NK-92 (cell line): Measurements from ENCODE around the gene DAAM1.

Source experiments
- DNase-seq: peaks from one replicate; lab custom pipeline; 2025; ENCODE audit not compliant: unreplicated experiment; lab: John Stamatoyannopoulos, UW

DAAM1 gene

GRCh38 chr14:59337141-59337611 lies 148.7 kb downstream of the DAAM1 start:
- DNase-seq, result no peak

GRCh38 chr14:59338761-59339160 lies 150.3 kb downstream of the DAAM1 start:
- DNase-seq, result no peak

GRCh38 chr14:59339524-59340330 lies 151.3 kb downstream of the DAAM1 start:
- no peak for DNase-seq

DNA sequence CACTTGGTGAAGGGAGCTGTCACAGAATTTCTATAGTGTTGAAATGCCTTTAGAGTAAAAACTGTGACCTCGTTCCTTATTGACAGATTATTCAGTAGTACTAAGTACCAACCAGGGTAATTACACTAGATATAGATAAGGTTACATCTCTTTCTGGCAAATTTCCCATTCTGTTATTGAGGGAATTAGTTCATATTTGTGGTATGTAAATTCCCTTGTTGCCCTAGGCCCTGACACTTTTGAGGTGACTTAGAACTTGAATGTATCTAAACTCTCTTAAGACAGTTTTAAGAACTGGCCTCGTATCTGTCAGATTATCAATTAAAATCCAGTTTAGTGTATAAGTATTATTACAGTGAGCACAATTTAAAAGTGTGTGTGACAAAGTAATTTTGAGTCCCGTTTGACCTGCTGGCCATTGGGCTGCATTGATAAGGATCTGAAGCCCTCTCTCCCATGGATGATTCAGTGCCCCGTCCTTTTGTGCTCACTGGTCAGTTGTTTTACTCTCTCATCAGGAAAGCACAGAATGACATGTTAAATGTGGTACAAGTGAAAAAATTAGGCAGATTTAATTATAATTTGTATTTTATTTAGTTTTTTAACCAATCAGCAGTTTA lies 153.5 kb downstream of the DAAM1 start:
- no peak for DNase-seq

DNA sequence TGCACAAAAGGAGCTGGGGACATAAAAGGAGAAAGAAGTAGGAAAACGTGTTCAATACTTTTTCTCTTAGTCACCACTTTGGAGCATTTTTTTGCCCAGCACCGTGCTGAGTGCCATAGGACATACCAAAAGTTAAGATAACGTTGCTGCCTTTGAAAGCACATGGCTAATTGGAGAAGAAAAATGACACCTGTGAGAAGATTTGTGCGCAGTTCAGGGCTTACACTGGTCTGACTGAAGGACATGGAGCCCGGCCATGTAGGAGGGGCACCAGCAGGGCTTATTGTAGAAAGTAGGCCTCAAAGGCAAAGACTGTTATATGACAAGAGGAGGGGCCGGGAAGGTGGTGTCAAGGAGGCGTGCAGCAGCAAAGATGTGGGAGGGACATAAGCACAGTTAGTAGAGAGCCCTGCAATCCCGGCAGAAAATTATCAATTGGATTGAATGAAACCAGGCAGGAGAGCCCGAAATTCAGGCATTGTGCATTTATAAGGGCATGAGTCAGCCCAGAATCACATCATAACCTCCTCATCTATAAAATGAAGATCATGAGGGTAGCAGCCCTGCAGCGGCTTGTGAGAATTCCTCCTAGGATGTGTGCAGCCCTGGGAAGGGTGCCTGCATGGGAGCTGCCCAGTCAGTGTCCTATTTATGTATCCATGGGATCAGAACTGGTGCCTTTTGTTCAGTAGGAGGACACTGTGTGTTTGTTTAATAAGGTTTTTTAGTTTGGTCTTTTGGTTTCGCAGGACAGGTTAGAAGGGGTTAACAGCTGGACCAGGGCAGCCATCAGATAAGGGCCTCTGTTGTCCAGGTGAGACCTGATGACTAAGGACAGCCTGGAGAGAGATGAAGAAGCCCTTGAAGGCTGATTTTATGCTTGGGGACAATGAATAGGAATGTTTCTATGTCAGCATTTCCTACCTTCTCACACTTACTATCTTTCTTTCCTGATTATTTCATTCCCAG lies 154.3 kb downstream of the DAAM1 start:
- no peak for DNase-seq

DNA sequence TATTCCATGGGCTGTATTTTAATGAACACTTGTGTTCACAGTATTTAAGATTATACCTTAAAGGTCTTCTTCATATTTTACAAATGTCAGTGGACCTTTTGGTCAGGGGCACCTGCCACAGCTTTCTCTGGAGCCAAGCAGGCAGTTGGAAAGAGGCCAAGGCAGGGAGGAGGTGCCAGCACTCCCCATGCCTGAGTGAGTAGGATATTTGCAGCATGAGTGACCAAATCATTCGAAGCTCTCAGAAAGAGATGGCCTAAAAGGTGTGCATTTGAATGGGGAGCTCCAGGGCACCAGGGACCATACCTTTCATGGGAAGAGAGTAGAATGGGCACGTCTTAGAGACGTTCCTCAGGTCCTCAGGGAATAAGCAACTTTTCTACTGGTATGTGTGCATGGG lies 155.1 kb downstream of the DAAM1 start:
- no peak for DNase-seq

DNA sequence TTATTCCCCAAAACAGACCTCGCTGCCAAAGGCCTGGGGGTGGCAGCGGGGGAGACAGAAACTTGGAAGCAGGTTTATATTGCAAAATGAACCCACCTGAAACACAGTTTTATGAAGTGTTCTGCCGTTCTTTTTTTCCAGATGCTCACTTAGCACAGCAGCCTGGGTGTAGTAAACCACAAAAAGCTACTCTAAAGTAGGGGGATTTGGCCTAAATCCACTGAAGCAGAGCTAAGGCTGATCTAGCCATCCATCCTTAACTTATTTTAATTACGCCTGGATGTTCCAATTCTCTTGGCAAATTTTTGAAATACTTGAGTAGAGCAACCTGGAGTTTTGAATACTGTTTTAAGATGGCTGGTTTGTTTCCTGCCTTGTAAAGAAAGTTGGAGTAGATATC lies 155.5 kb downstream of the DAAM1 start:
- DNase-seq, result no peak

DNA sequence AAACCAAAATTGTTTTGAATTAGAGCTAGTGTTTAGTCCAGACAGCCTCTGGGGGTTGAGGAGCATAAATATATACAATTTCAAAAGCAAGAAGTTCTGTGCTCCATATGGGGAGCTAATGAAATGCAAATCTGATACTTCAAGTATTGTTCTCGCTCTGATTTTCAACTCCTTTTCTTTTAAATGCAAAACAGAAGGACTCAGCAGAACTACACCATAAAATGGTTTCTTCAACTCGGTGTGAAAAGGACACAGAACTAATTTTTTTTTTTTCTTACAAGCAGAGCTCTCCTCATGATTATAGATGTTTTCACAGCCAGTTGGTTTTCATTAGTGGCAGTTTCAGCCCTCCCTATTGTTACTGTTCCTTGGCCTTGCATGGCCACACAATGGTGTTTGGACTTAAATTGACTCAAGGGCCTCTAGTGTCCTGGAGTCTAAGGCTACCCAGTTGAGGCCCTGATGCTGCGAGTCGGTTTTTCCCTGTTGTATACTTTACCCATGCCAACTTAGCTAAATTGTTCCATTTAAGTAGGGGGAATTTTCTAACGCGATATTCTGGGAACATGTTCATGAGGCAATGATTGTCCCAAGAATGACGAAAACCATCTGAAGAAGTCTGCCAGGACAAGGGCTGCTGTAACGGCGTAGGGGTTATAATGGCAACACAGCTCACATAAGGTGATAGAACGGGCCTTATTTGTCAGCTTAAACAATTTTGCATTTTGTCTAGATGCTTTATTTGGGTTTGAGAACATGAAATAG lies 156.4 kb downstream of the DAAM1 start:
- DNase-seq, result no peak

GRCh38 chr14:59346329-59346728 lies 157.9 kb downstream of the DAAM1 start:
- DNase-seq, result no peak

DNA sequence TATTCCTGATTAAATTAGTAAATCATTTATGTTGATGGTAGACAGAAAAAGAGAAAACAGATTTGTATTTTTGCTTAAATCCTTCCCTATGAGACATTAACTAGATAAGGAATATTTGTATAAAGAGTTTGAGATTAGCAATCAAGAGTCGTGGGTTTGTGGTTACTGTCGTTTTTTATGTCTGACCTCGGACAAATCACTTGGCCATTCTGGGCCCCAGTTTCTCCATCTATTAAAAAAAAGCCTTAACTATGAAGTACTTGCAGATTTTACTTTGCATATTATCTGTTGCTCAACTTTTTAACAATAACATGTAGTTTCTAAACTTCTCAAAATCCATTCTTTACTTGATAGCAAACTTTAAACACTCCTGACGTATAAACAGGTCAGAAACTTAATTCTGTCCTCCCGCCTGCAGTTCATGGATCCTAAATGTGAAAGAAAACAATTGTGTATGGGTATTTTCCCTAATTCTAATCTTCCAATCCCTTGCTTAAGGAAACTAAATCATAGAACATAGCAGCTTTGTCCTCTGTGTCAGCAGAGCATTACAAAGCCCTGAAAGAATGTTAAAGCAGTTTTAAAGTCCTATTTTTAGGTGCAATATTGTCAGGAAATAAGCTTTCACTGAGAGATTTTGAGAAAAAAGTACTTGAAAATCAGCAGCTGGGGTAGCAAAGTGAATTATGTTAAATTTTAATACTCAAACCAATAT lies 158.5 kb downstream of the DAAM1 start:
- no peak for DNase-seq

DNA sequence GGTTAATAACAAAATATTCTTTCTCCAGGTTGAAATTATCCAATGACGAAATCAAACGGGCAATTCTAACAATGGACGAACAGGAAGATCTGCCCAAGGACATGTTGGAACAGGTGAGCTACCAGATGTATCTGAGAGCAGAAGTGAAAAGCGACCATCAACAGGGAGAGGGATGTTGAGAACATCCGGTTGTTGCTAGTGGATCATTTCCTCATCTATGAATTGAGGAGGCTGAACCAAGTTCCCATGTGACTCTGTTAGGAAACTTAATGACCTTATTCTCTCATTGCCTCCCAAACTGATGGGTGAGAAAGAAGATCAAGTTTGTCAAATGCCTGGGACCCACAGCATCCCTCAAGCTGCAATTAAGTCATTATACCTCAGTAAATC lies 159.0 kb downstream of the DAAM1 start:
- DNase-seq, result no peak

DNA sequence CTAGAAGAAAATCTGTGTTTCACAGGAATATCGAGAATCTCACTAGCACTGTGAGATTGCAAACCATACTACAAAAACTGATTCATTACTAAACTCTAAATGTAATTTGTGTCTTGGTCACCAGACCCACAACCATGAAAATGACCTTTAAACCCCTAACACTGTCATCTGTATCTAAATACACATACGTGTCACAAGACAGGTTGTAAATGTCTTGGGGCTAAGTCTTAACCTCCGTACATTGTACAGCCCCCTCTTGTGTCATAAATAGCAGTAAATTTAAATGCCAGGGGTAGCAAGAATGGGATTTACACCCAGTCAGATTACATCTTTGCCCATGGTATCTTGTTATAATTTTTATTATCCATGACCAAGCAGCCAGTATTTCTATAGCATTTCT lies 159.4 kb downstream of the DAAM1 start:
- no peak for DNase-seq

GRCh38 chr14:59349258-59349701 lies 160.8 kb downstream of the DAAM1 start:
- no peak for DNase-seq

DNA sequence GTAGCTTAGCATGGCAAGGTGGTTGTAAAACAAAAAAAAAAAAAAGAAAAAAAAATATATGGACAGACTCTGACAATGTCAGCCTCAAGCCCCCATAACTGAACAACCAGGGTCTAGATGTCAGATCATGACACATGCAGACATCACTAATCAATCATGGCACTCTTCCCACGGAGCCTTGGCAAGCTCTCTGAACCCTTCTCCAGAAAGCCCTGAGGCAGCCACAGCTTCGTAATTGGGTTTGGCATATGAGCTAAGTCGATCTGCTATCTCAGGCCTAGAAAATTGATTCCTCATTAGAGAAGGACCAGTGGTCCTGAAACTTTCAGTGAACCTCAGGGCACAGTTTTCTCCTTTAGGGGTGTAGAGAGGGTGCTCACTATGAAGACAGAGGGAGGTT lies 164.5 kb downstream of the DAAM1 start:
- no peak for DNase-seq

DNA sequence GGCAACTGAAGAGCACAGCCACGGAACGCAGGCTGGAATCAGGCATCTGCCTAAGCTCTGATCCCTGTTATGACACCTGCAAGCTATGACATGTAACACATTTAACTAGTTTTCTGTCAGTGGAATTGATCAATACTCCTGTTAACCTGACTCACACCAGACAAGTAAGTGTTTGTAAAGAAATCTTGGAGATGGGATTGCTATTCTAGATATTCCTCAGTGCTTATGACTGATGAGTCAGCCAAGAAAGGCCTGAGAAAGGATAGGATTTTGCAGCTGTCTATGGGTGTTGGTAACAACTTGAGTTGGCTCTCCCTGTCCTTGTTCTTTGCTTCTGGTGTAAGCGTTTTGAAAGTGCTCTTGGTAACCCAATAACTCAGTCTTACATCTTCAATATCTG lies 166.2 kb downstream of the DAAM1 start:
- DNase-seq, result no peak

DNA sequence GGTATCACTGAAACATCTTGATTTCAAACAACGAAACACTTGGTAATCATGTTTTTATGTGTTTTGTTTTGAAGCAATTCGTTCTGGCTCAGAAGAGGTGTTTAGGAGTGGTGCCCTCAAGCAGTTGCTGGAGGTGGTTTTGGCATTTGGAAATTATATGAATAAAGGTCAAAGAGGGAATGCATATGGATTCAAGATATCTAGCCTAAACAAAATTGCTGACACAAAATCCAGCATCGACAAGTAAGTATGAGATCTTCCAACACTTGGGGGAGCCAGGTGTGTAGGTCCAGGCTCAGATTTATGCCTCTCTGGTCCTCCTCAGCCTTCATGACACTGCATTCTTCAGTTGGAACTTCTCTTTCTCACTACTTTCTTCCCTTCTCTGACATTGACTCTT lies 166.6 kb downstream of the DAAM1 start:
- DNase-seq, result no peak

GRCh38 chr14:59356312-59356711 lies 167.8 kb downstream of the DAAM1 start:
- DNase-seq, result no peak

- no peak for DNase-seq
Measured at GRCh38 chr14:59356767-59357166, 168.3 kb downstream of the DAAM1 start.

DNA sequence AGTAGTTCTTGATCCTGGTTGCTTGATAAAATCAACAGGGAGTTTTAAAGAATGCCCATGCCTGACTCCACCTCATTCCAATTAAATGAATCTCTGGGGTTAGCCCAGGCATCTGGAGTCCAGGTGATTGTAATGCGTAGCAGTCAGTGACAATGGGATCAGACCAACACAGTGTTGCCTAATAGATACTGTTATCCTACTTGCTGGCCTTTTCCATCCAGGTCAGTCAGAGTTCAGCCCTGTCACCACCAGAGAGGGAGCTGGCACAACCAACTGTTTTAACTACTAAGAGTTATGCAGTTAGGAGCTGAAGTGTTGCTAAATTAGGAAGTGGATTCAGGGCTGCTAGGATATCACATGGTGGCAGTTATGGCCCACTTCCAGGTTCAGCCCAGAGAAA lies 169.6 kb downstream of the DAAM1 start:
- DNase-seq, result no peak

DNA sequence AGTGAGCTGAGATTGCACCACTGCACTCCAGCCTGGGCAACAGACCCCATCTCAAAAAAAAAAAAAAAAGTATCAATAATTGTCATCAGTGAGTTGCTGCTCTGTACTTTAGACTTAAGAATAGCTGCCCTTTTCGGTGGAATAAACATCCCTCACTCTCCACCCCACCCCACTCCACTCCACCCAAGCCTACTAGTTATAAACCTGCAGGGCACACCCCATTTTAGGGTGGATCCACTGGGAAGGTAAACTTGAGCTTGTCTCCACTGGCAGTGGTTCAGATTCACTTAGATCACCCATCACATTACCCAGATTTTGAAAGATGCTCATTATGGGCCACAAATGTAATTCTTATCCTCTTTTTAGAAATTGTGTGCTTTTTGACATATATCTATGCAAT lies 170.3 kb downstream of the DAAM1 start:
- DNase-seq, result no peak
